AG04450 (cell line): ENCODE measurements around the gene ABCD1. TPM values are rescaled to one million over a fixed set of nuclear protein-coding genes. Genes with fewer than 3 reads are reported as not detected.

Source experiments
- CTCF ChIA-PET: fragments of 300-600, 350-600 bp; formaldehyde crosslinking; extraction: SDS; loops from one replicate; lab custom pipeline; 2022; ENCODE audit warnings: antibody characterized with exemption, inconsistent platforms; lab: Charles Lee
- POLR2A ChIA-PET: fragments of 350-600 bp; formaldehyde crosslinking; extraction: SDS; loops from one replicate; lab custom pipeline; 2021; ENCODE audit warnings: antibody characterized with exemption, inconsistent platforms; lab: Yijun Ruan, JAX
- DNase-seq: peaks from one replicate; pipeline ENCODE4 v3.0.0-alpha.2; 2011; ENCODE audit warnings: low read depth, low spot score
- H3K27ac ChIP-seq: one replicate; pipeline ENCODE4 v1.5.1; 2012; ENCODE audit warnings: low read depth, low read length, control low read depth
- H3K27me3 ChIP-seq: one replicate; pipeline ENCODE4 v1.6.0; 2012; ENCODE audit warnings: low read length; ENCODE audit not compliant: control insufficient read depth, insufficient read depth
- H3K4me3 ChIP-seq: 2 replicates; pipeline ENCODE4 v1.5.1; 2011; ENCODE audit warnings: mild to moderate bottlenecking, low read depth, low read length, control low read depth
- H3K9me3 ChIP-seq: 2 replicates; pipeline ENCODE4 v1.5.1; 2012; ENCODE audit warnings: low read length; ENCODE audit not compliant: control insufficient read depth, insufficient read depth
- CTCF ChIP-seq: IDR thresholded peaks from 2 replicates; pipeline ENCODE4 v1.5.1; 2011; ENCODE audit warnings: low read depth, low read length, control low read depth, inconsistent platforms
- polyA plus RNA-seq: library from polyadenylated mRNA; depleted of rRNA; stranded (reverse); fragments of >200 nt; gene quantifications from 2 replicates; pipeline ENCODE4 v1.2.3, GENCODE V29; 2011

ABCD1 gene
- polyA plus RNA-seq, 1 experiment, result 4.2 TPM

- Histone ChIP-seq H3K27ac (no peak overlapping the region), H3K27me3 (no peaks in the 10 kb centered on the region), H3K4me3 (no peak overlapping the region), H3K9me3 (no peaks in the 10 kb centered on the region)
- DNase-seq, result no peak
- TF ChIP-seq CTCF, result no peak
- CTCF ChIA-PET, result no interaction called here
- POLR2A ChIA-PET, result no interaction called here
Observed at GRCh38 chrX:153733651-153734240, 9.1 kb downstream of the ABCD1 start.

GRCh38 chrX:153734871-153735270 lies 10.2 kb downstream of the ABCD1 start:
- TF ChIP-seq CTCF, result no peak
- CTCF ChIA-PET, result interaction anchor here (1.1 kb wide), 1 partner anchor 188 kb away, joined by 3 read pairs; no protein-coding TSS in a partner anchor
- POLR2A ChIA-PET, result no interaction called here
- Histone ChIP-seq H3K27ac (no peak overlapping the region), H3K27me3 (no peaks in the 10 kb centered on the region), H3K9me3 (no peaks in the 10 kb centered on the region), H3K4me3 (no peak overlapping the region)
- DNase-seq, result no peak

GRCh38 chrX:153735274-153735673 lies 10.6 kb downstream of the ABCD1 start:
- ChIA-PET CTCF (interaction anchor here (1.1 kb wide), 1 partner anchor 188 kb away, joined by 3 read pairs; no protein-coding TSS in a partner anchor), POLR2A (no interaction called here)
- DNase-seq, result no peak
- Histone ChIP-seq H3K4me3 (no peak overlapping the region), H3K9me3 (no peaks in the 10 kb centered on the region), H3K27ac (no peak overlapping the region), H3K27me3 (no peaks in the 10 kb centered on the region)
- no peak for TF ChIP-seq CTCF

GRCh38 chrX:153736071-153736820 lies 11.6 kb downstream of the ABCD1 start:
- Histone ChIP-seq H3K9me3 (no peaks in the 10 kb centered on the region), H3K4me3 (no peak overlapping the region), H3K27me3 (no peaks in the 10 kb centered on the region), H3K27ac (no peak overlapping the region)
- POLR2A ChIA-PET, result no interaction called here
- no peak for DNase-seq
- TF ChIP-seq CTCF, result no peak
- CTCF ChIA-PET, result interaction anchor here (1.1 kb wide), 1 partner anchor 187 kb away, joined by 3 read pairs; no protein-coding TSS in a partner anchor

- TF ChIP-seq CTCF, result no peak
Observed at GRCh38 chrX:153736871-153737441, 12.3 kb downstream of the ABCD1 start.

More at GRCh38 chrX:153736871-153737441, 12.3 kb downstream of the ABCD1 start:
- no peaks in the 10 kb centered on the region for H3K27me3 ChIP-seq
- no peak overlapping the region for H3K27ac ChIP-seq
- POLR2A ChIA-PET, result no interaction called here
- CTCF ChIA-PET, result no interaction called here
- no peak overlapping the region for H3K4me3 ChIP-seq
- H3K9me3 ChIP-seq, result no peaks in the 10 kb centered on the region; the same call in 1 of the 2 replicates
- DNase-seq, result no peak
